ENCODE data around the gene CCSER1.

The CCSER1 gene

GRCh38 chr4:90207887-90208454 lies 80.8 kb downstream of the CCSER1 start:
- DNase-seq = no peak

- DNase-seq = no peak
Observed at GRCh38 chr4:90209922-90210321, 82.7 kb downstream of the CCSER1 start.

- DNase-seq = no peak
Observed at GRCh38 chr4:90211174-90211573, 84.0 kb downstream of the CCSER1 start.

GRCh38 chr4:90215286-90215685 lies 88.1 kb downstream of the CCSER1 start:
- DNase-seq = no peak

GRCh38 chr4:90219822-90220221 lies 92.6 kb downstream of the CCSER1 start:
- no peak for DNase-seq

- no peak for DNase-seq
Observed at GRCh38 chr4:90220459-90220858, 93.3 kb downstream of the CCSER1 start.

- no peak for DNase-seq
Observed at GRCh38 chr4:90226734-90227133, 99.5 kb downstream of the CCSER1 start.

- no peak for DNase-seq
Observed at GRCh38 chr4:90227177-90227576, 100.0 kb downstream of the CCSER1 start.

GRCh38 chr4:90234916-90235547 lies 107.8 kb downstream of the CCSER1 start:
- DNase-seq = no peak

GRCh38 chr4:90237751-90238530 lies 110.7 kb downstream of the CCSER1 start:
- DNase-seq = no peak

GRCh38 chr4:90240333-90240732 lies 113.1 kb downstream of the CCSER1 start:
- no peak for DNase-seq

GRCh38 chr4:90241008-90241407 lies 113.8 kb downstream of the CCSER1 start:
- DNase-seq = no peak

- no peak for DNase-seq
Observed at GRCh38 chr4:90245837-90246236, 118.6 kb downstream of the CCSER1 start.

GRCh38 chr4:90246816-90247215 lies 119.6 kb downstream of the CCSER1 start:
- DNase-seq = no peak

- no peak for DNase-seq
Observed at GRCh38 chr4:90254357-90254756, 127.2 kb downstream of the CCSER1 start.

- no peak for DNase-seq
Observed at GRCh38 chr4:90274175-90274574, 147.0 kb downstream of the CCSER1 start.

GRCh38 chr4:90280954-90281353 lies 153.8 kb downstream of the CCSER1 start:
- DNase-seq = no peak

GRCh38 chr4:90281541-90282355 lies 154.6 kb downstream of the CCSER1 start:
- DNase-seq = no peak

GRCh38 chr4:90290345-90290744 lies 163.2 kb downstream of the CCSER1 start:
- no peak for DNase-seq

GRCh38 chr4:90292438-90292837 lies 165.2 kb downstream of the CCSER1 start:
- DNase-seq = no peak

GRCh38 chr4:90293320-90293719 lies 166.1 kb downstream of the CCSER1 start:
- no peak for DNase-seq

- DNase-seq = no peak
Observed at GRCh38 chr4:90299373-90299772, 172.2 kb downstream of the CCSER1 start.

- no peak for DNase-seq
Observed at GRCh38 chr4:90306810-90307209, 179.6 kb downstream of the CCSER1 start.

All from CD4-positive, alpha-beta T cell treated with Interleukin-6 for 4 hours (primary cell).